Activated CD8-positive, alpha-beta memory T cell treated with anti-CD3 and anti-CD28 coated beads for 4 hours (primary cell): Measurements from ENCODE around the gene DCAF11.

Experiments
- DNase-seq, 2 donors: peaks; one replicate each; pipeline ENCODE4 v3.0.0-alpha.2; 2020; ENCODE audit warnings: low read depth in 2 of 2

DCAF11 gene

DNA sequence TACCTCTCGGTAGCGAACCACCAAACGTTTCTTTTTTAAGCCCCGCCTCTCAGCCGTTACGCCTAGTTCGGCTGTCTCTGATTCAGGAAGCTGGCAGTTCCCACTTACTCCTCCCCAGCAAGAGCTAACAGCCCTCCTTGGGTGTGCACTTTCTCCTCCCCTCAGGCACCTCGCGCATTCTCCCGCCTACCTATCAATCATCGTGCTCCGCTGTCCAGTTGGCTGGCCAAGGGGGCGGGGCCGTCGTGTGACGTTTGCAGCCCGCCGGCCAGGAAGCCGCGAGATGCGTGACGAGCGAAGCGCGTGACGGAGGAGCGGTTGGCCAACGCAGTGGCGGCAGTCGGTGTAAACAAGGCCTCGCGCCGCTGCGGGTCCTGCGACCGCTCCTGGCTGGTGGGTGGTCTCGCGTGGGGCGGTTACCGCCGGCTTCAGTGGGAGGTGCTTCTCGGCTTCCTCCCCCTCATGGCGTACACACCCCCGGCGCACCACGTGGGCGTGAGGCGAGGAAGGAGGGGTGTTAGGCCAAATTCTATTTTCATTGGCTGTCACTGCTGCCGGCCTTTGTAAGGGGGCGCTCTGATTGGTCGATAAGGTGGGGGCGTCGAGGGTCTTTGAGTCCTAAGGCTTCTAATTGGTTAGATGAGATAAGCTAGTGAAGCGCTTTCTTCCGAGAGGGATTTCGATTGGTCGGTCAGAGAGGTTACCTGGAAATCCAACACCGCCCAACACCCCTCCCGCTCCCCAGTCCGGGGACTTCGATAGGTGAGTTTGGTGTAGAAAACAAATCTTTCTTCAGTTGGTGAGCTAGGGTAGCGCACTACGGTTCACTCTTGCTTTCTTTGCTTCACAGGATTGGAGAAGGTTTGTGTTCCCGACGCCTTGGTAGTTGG is at the start of gene DCAF11, which contains the start of gene NRL:
DCAF11 (plus strand) TSS at position 246 of the 890 bp plus-strand sequence. CDS start 818 bp downstream, outside the sequence.
NRL (minus strand) TSS at position 418 of the 890 bp plus-strand sequence. CDS start 32,101 bp downstream, outside the sequence.
- DNase-seq: peak; percentile 96 to 98

GRCh38 chr14:24064856-24065255 is 49.7 kb upstream of the DCAF11 start:
- DNase-seq: no peak

DNA sequence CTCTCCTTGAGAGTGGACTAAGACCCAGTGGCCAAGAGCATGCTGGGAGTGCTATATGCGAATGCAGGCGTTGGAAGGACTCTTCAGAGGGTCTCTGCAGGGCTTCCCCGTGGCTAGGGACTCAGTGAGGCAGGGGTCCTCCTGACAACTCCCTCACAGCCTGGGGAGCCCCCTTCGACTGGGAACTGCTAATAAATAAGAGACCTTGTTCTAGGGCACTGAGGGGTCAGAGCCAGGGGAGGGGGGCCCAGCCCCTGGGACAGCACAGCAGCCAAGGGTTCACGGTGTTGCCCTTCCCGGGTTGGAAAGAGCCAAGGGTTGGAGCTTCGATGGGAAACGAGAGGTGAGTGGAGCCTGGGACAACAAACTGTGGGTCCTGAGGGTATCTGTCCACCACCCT is 49.2 kb upstream of the DCAF11 start:
- DNase-seq: no peak

DNA sequence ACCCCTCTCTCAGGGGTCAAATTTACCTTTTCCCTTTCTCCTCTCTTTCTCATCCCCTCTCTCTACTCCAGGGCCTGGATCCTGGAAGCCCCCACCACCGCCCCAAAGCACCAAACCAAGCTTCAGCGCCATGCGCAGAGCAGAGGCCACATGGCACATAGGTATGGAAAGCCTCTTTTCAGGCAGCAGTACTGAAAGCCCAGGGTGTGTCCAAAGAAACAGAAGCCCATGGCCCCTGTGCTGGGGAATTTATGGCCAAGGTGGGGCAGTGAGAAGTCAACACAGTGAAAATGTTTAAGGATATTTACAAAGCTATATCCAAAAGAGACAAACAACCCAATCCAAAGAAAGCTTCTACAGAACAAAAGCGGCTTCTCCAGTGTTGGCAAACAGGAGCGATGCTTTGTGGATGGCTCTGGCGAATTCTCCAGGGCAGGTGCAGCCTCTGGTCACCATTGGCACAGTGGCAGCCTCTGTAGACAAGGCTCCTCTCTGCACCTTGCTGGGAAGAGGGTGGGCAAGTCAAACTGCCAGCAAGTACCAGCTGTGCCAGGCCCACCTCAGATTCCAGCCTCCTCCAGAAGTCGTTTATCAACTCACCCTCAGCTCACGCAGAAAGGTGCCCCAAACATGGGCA is 48.0 kb upstream of the DCAF11 start:
- no peak for DNase-seq

GRCh38 chr14:24067133-24068082 is 47.2 kb upstream of the DCAF11 start:
- DNase-seq: no peak

- no peak for DNase-seq
These were observed 45.7 kb upstream of the DCAF11 start for GRCh38 chr14:24068711-24069410.

DNA sequence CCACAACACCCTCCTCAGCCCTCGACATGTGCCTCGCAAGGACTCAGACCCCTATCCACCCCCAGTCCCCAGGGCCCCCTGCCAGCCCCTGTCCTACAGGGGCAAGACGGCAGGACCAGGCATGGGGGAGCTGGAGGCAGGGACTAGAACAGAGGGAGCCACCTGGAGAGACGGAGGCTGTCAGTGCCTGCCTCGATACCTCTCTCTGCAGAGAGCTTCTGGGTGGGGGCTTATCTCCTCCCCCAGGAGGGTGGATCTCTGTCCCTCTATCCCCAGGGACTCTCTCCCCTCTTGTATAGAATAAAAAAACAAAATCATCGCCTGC is 45.2 kb upstream of the DCAF11 start:
- DNase-seq: no peak

GRCh38 chr14:24070285-24071143 is 44.1 kb upstream of the DCAF11 start:
- no peak for DNase-seq

DNA sequence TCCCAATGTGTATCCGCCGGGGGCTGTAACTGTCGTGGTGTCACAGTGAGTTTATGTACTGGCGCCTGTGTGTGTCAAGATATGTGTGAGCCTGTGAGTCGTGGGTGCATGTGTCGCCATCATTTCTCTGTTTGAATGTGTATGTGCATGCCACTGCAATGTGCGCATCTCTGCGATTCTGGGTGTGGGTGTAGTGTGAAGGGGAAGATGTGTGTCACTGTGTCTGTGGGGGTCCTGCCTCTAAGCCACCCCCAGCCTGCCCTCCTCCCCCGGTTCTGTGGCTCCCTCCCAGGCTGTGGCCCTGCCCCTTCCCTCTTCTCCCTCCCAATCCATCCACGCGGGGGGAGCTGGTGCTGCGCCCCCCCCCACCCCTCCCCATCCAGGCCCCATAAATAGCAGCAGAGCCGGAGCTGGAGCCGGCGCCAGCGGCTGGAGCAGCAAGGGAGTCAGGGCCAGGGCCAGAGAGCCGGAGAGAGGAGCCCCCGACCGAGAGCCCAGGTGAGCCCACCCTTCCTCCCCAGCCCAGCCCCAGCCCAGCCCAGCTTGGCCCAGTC is 43.4 kb upstream of the DCAF11 start, which contains the start of gene CPNE6:
CPNE6 (plus strand) TSS at position 419 of the 554 bp plus-strand sequence. CDS start 1,375 bp downstream, outside the sequence.
- DNase-seq: no peak

GRCh38 chr14:24071836-24072430 is 42.6 kb upstream of the DCAF11 start:
- no peak for DNase-seq

DNA sequence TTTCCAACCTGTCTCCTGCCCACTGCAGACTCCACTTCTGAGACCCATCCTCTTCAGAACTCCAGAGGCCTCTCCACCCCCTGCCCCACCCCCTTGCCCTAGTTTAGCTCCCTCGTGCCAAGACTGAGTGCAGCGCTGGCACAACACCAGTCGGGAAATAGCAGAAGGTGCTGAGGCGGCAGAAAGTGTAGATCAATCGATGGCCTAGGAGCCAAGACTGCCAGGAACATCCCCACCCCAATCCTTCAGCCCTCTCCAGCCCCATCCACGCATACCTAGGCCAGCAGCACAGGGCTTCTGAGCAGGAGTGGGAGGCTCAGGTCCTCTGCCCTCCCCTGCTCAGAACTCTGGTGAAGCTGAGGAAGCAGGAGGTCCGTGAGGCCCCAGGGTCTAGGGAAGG is 42.1 kb upstream of the DCAF11 start:
- DNase-seq: no peak

- no peak for DNase-seq
These were observed 41.4 kb upstream of the DCAF11 start for GRCh38 chr14:24072881-24073877.

DNA sequence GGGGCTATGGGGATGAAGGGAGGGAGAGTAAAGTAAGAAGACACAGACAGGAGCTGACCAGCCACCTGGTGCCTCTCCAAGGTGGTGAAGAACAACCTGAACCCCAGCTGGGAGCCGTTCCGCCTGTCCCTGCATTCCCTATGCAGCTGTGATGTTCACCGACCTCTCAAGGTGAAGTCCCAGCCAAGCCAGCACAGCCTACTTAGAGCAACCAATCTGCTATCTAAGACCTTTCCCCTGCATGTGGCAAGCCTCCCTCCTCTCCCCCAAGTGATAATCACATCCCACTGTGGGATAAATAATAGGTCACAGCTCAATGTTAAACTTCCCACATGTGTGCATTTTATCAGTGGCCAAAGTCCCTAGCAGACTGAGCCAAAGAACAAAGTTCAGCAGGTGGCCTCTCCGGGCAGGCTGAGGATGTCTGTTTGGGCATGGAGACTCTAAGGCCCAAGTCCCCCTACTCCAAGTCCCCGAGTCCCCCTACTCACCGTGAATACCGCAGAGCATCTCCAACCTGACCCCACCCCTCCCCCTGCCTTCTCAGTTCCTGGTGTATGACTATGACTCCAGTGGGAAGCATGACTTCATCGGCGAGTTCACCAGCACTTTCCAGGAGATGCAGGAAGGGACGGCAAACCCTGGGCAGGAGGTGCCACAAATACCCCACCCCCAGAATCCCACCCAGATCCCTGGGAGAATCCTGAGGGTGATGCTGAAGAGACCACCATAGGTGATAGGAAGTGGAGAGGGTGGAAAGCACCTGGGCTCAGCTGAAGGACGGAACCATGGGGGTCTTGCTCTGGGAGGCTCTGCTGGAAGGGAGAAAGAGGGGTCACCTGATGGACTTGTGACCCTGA is 39.7 kb upstream of the DCAF11 start:
- DNase-seq: no peak

- no peak for DNase-seq
These were observed 38.9 kb upstream of the DCAF11 start for GRCh38 chr14:24075485-24076301.

- no peak for DNase-seq
These were observed 38.3 kb upstream of the DCAF11 start for GRCh38 chr14:24076302-24076601.

DNA sequence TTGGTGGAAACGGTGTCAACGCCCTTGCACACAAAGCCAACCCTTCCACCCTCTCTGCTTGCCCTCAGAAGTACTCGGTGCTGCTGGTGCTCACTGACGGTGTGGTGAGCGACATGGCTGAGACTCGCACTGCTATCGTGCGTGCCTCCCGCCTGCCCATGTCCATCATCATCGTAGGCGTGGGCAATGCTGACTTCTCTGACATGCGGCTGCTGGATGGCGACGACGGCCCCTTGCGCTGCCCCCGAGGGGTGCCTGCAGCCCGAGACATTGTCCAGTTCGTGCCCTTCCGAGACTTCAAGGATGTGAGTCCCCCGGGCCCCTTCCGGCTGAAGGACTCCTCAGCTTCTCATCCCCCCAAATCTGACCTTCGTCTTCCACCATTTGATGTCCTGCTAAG is 37.5 kb upstream of the DCAF11 start:
- no peak for DNase-seq

- DNase-seq: no peak
These were observed 36.4 kb upstream of the DCAF11 start for GRCh38 chr14:24078146-24078545.
